ENCODE measurements around the gene MGAM2. TPM values are rescaled to one million over a fixed set of nuclear protein-coding genes. Genes with fewer than 3 reads are reported as not detected.

Gene MGAM2
- total RNA-seq, 1 donor from 2014 or later, result not detected

GRCh38 chr7:142188846-142189245 is 77.3 kb downstream of the MGAM2 start:
- H3K27ac Mint-ChIP-seq (ENCODE audit: unreplicated experiment), result no peak overlapping the region
- H3K4me3 Mint-ChIP-seq (ENCODE audit: unreplicated experiment), result no peak overlapping the region
- DNase-seq, result no peak
- H3K4me1 Mint-ChIP-seq (ENCODE audit: low read depth, unreplicated experiment), result no peaks in the 10 kb centered on the region
- no peaks in the 10 kb centered on the region for H3K36me3 Mint-ChIP-seq (ENCODE audit: unreplicated experiment)
- no peaks in the 10 kb centered on the region for H3K27me3 Mint-ChIP-seq (ENCODE audit: unreplicated experiment)
- TF ChIP-seq CTCF (IDR thresholded peaks at IDR 0.05; ENCODE audit: partially characterized antibody, unreplicated experiment), result no peak
- no peaks in the 10 kb centered on the region for H3K9me3 Mint-ChIP-seq (ENCODE audit: unreplicated experiment)

GRCh38 chr7:142194201-142194600 is 82.7 kb downstream of the MGAM2 start:
- Mint-ChIP-seq H3K4me3 (ENCODE audit: unreplicated experiment) (no peak overlapping the region), H3K9me3 (ENCODE audit: unreplicated experiment) (no peaks in the 10 kb centered on the region), H3K27ac (ENCODE audit: unreplicated experiment) (no peak overlapping the region), H3K4me1 (ENCODE audit: low read depth, unreplicated experiment) (no peaks in the 10 kb centered on the region), H3K36me3 (ENCODE audit: unreplicated experiment) (no peaks in the 10 kb centered on the region), H3K27me3 (ENCODE audit: unreplicated experiment) (peaks cover 2% of the 10 kb centered on the region)
- no peak for TF ChIP-seq CTCF (IDR thresholded peaks at IDR 0.05; ENCODE audit: partially characterized antibody, unreplicated experiment)
- no peak for DNase-seq

- Mint-ChIP-seq H3K36me3 (ENCODE audit: unreplicated experiment) (no peaks in the 10 kb centered on the region), H3K9me3 (ENCODE audit: unreplicated experiment) (no peaks in the 10 kb centered on the region), H3K4me3 (ENCODE audit: unreplicated experiment) (no peak overlapping the region), H3K27me3 (ENCODE audit: unreplicated experiment) (peaks cover 2% of the 10 kb centered on the region), H3K4me1 (ENCODE audit: low read depth, unreplicated experiment) (no peaks in the 10 kb centered on the region), H3K27ac (ENCODE audit: unreplicated experiment) (no peak overlapping the region)
- no peak for TF ChIP-seq CTCF (IDR thresholded peaks at IDR 0.05; ENCODE audit: partially characterized antibody, unreplicated experiment)
- DNase-seq, result no peak
Measured at GRCh38 chr7:142196066-142196840, 84.7 kb downstream of the MGAM2 start.

GRCh38 chr7:142200206-142200605 is 88.7 kb downstream of the MGAM2 start:
- H3K4me1 Mint-ChIP-seq (ENCODE audit: low read depth, unreplicated experiment), result no peaks in the 10 kb centered on the region
- DNase-seq, result no peak
- no peaks in the 10 kb centered on the region for H3K9me3 Mint-ChIP-seq (ENCODE audit: unreplicated experiment)
- no peaks in the 10 kb centered on the region for H3K36me3 Mint-ChIP-seq (ENCODE audit: unreplicated experiment)
- no peak for TF ChIP-seq CTCF (IDR thresholded peaks at IDR 0.05; ENCODE audit: partially characterized antibody, unreplicated experiment)
- no peaks in the 10 kb centered on the region for H3K27me3 Mint-ChIP-seq (ENCODE audit: unreplicated experiment)
- no peak overlapping the region for H3K27ac Mint-ChIP-seq (ENCODE audit: unreplicated experiment)
- no peak overlapping the region for H3K4me3 Mint-ChIP-seq (ENCODE audit: unreplicated experiment)

- H3K4me1 Mint-ChIP-seq (ENCODE audit: low read depth, unreplicated experiment), result peaks cover 6% of the 10 kb centered on the region
- no peaks in the 10 kb centered on the region for H3K36me3 Mint-ChIP-seq (ENCODE audit: unreplicated experiment)
- no peak for DNase-seq
- H3K4me3 Mint-ChIP-seq (ENCODE audit: unreplicated experiment), result no peak overlapping the region
- peaks cover 2% of the 10 kb centered on the region for H3K27me3 Mint-ChIP-seq (ENCODE audit: unreplicated experiment)
- no peak for TF ChIP-seq CTCF (IDR thresholded peaks at IDR 0.05; ENCODE audit: partially characterized antibody, unreplicated experiment)
- no peaks in the 10 kb centered on the region for H3K9me3 Mint-ChIP-seq (ENCODE audit: unreplicated experiment)
- no peak overlapping the region for H3K27ac Mint-ChIP-seq (ENCODE audit: unreplicated experiment)
Measured at GRCh38 chr7:142228537-142229104, 117.1 kb downstream of the MGAM2 start.

Data from glutamatergic neuron (in vitro differentiated cells).